Left hindlimb (tissue), 1 donor: ENCODE measurements around the gene TMEM129.
A peak's percentile ranks its signal among the peaks of the same experiment; 100 is the strongest.

ENCODE experiments used
- DNase-seq: peaks from one replicate; pipeline ENCODE4 v3.0.0-alpha.2; 2018

TMEM129 gene

GRCh38 chr4:1758306-1759121 is 37.4 kb upstream of the TMEM129 start:
- DNase-seq: no peak

- DNase-seq: no peak
Observed at GRCh38 chr4:1757836-1758235, 36.7 kb upstream of the TMEM129 start.

- DNase-seq: no peak
Observed at GRCh38 chr4:1756893-1757779, 36.0 kb upstream of the TMEM129 start.

- no peak for DNase-seq
Observed at GRCh38 chr4:1756079-1756478, 35.0 kb upstream of the TMEM129 start.

- no peak for DNase-seq
Observed at GRCh38 chr4:1755297-1755696, 34.2 kb upstream of the TMEM129 start.

- DNase-seq: no peak
Observed at GRCh38 chr4:1754336-1754735, 33.2 kb upstream of the TMEM129 start.

GRCh38 chr4:1753697-1754311 is 32.7 kb upstream of the TMEM129 start:
- DNase-seq: no peak

GRCh38 chr4:1753294-1753696 is 32.2 kb upstream of the TMEM129 start:
- no peak for DNase-seq

GRCh38 chr4:1752284-1753041 is 31.3 kb upstream of the TMEM129 start:
- peak; percentile 50 for DNase-seq

GRCh38 chr4:1751919-1752283 is 30.8 kb upstream of the TMEM129 start:
- no peak for DNase-seq

GRCh38 chr4:1751155-1751918 is 30.2 kb upstream of the TMEM129 start:
- no peak for DNase-seq

- DNase-seq: no peak
Observed at GRCh38 chr4:1750381-1751154, 29.4 kb upstream of the TMEM129 start.

- no peak for DNase-seq
Observed at GRCh38 chr4:1749826-1750225, 28.7 kb upstream of the TMEM129 start.

- no peak for DNase-seq
Observed at GRCh38 chr4:1749370-1749769, 28.2 kb upstream of the TMEM129 start.

GRCh38 chr4:1748465-1748995 is 27.4 kb upstream of the TMEM129 start:
- peak; percentile 82 for DNase-seq

- DNase-seq: no peak
Observed at GRCh38 chr4:1747603-1747967, 26.5 kb upstream of the TMEM129 start.

- DNase-seq: peak; percentile 65
Observed at GRCh38 chr4:1746919-1747602, 25.9 kb upstream of the TMEM129 start.

- peak; percentile 85 for DNase-seq
Observed at GRCh38 chr4:1746265-1746691, 25.2 kb upstream of the TMEM129 start.

- no peak for DNase-seq
Observed at GRCh38 chr4:1745697-1746096, 24.6 kb upstream of the TMEM129 start.

GRCh38 chr4:1745165-1745564 is 24.0 kb upstream of the TMEM129 start:
- DNase-seq: no peak
